Measurements from ENCODE around the gene PPP1R13B.

- TF ChIP-seq CTCF (IDR thresholded peaks at IDR 0.05), result no peak
- TF ChIP-seq EZH2phosphoT487 (IDR thresholded peaks at IDR 0.05), result no peak
- TF ChIP-seq EZH2 (IDR thresholded peaks at IDR 0.05), result no peak
Measured at GRCh38 chr14:103755060-103755459, 92.3 kb downstream of the PPP1R13B start.
